Adipose tissue (tissue), 3 donors: ENCODE results near the gene SLAMF7. TPM values are rescaled to one million over a fixed set of nuclear protein-coding genes. Genes with fewer than 3 reads are reported as not detected.
"Not testable (repeated sequence)": the region's sequence is repeated elsewhere in the genome, so short reads cannot be mapped to it uniquely, and the experiment has no call there.

Experiments used
- H3K27ac ChIP-seq: one replicate; pipeline ENCODE4 v1.5.1; 2013; ENCODE audit warnings: low read depth, low read length
- WGBS, 3 donors: extraction: QIAGEN DNeasy Blood & Tissue Kit; methylation state at CpG; one replicate each; pipeline ENCODE4 v1.1.7; 2013; 5-methylcytosine and 5-hydroxymethylcytosine counted together
- polyA plus RNA-seq, 3 donors: library from polyadenylated mRNA; stranded (reverse); fragments of 200-250 nt; gene quantifications; one replicate each; pipeline ENCODE4 v1.2.3, GENCODE V29; 2013
- donor health status: healthy with polysubstance abuse.
- donor health status: Bipolar disorder and iron deficiency.
- donor health status: healthy.

The SLAMF7 gene
- under 1 TPM; 0.34 to 0.65 (median 0.35) TPM for polyA plus RNA-seq

- 54 to 64% (median 64%) methylated on average over 5 of the region's 5 CpGs for WGBS, 3 donors
- H3K27ac ChIP-seq: no peak within 1 kb of the TSS
These were observed at the start of gene SLAMF7 for GRCh38 chr1:160739098-160739511. Gene SLAMF7 (plus strand): TSS chr1:160739247. CDS start chr1:160739302, 55 bp downstream.

GRCh38 chr1:160692390-160692789 is 46.7 kb upstream of the SLAMF7 start:
- H3K27ac ChIP-seq: not testable (repeated sequence)
- WGBS, 3 donors: 81 to 87% (median 81%) methylated on average over 10 of the region's 10 CpGs

- WGBS, 3 donors: 84 to 92% (median 88%) methylated on average over 5 of the region's 5 CpGs
- H3K27ac ChIP-seq: no peak overlapping the region
These were observed 36.9 kb upstream of the SLAMF7 start for GRCh38 chr1:160702100-160702499.

GRCh38 chr1:160704250-160704649 is 34.8 kb upstream of the SLAMF7 start:
- no peak overlapping the region for H3K27ac ChIP-seq
- 47 to 76% (median 61%) methylated on average over 4 of the region's 4 CpGs for WGBS, 3 donors

GRCh38 chr1:160705212-160705621 is 33.8 kb upstream of the SLAMF7 start:
- not testable (repeated sequence) for H3K27ac ChIP-seq
- 50 to 81% (median 53%) methylated on average over 3 of the region's 3 CpGs for WGBS, 3 donors

- H3K27ac ChIP-seq: no peak overlapping the region
These were observed 33.3 kb upstream of the SLAMF7 start for GRCh38 chr1:160705742-160706141.

- H3K27ac ChIP-seq: no peak overlapping the region
- WGBS, 3 donors: 26 to 55% (median 27%) methylated on average over 4 of the region's 4 CpGs
These were observed 32.4 kb upstream of the SLAMF7 start for GRCh38 chr1:160706526-160707235.

GRCh38 chr1:160707236-160708064 is 31.6 kb upstream of the SLAMF7 start:
- H3K27ac ChIP-seq: no peak overlapping the region
- WGBS, 3 donors: 63 to 72% (median 68%) methylated on average over 8 of the region's 8 CpGs

GRCh38 chr1:160708118-160708517 is 30.9 kb upstream of the SLAMF7 start:
- no peak overlapping the region for H3K27ac ChIP-seq

GRCh38 chr1:160708801-160709200 is 30.2 kb upstream of the SLAMF7 start:
- H3K27ac ChIP-seq: no peak overlapping the region
- WGBS, 3 donors: 71 to 80% (median 77%) methylated on average over 4 of the region's 4 CpGs

More at GRCh38 chr1:160708118-160708517, 30.9 kb upstream of the SLAMF7 start:
- WGBS, 3 donors: 50 to 83% (median 62%) methylated on average over 4 of the region's 4 CpGs

- WGBS, 3 donors: 55 to 85% (median 80%) methylated on average over 1 of the region's 1 CpG
- no peak overlapping the region for H3K27ac ChIP-seq
These were observed 29.3 kb upstream of the SLAMF7 start for GRCh38 chr1:160709715-160710114.

- H3K27ac ChIP-seq: no peak overlapping the region
- 59 to 86% (median 60%) methylated on average over 4 of the region's 4 CpGs for WGBS, 3 donors
These were observed 28.4 kb upstream of the SLAMF7 start for GRCh38 chr1:160710517-160711252.

- WGBS, 3 donors: 34 to 48% (median 45%) methylated on average over 2 of the region's 2 CpGs
- H3K27ac ChIP-seq: no peak overlapping the region
These were observed 27.8 kb upstream of the SLAMF7 start for GRCh38 chr1:160711276-160711601.

- H3K27ac ChIP-seq: no peak within 1 kb of the TSS
- WGBS, 3 donors: 29 to 60% (median 31%) methylated on average over 9 of the region's 9 CpGs
These were observed 27.3 kb upstream of the SLAMF7 start, which contains the start of gene CD48 for GRCh38 chr1:160711602-160712311. Gene CD48 (minus strand): TSS chr1:160711822. CDS start chr1:160711763, 59 bp downstream.

GRCh38 chr1:160712525-160713080 is 26.4 kb upstream of the SLAMF7 start:
- H3K27ac ChIP-seq: not testable (repeated sequence)
- WGBS, 3 donors: 44 to 59% (median 47%) methylated on average over 5 of the region's 5 CpGs

- 32 to 41% (median 38%) methylated on average over 1 of the region's 1 CpG for WGBS, 3 donors
- H3K27ac ChIP-seq: no peak overlapping the region
These were observed 25.9 kb upstream of the SLAMF7 start for GRCh38 chr1:160713161-160713560.

GRCh38 chr1:160714034-160714648 is 24.9 kb upstream of the SLAMF7 start:
- H3K27ac ChIP-seq: not testable (repeated sequence)
- 67 to 76% (median 75%) methylated on average over 5 of the region's 5 CpGs for WGBS, 3 donors

GRCh38 chr1:160716013-160716412 is 23.0 kb upstream of the SLAMF7 start:
- H3K27ac ChIP-seq: no peak overlapping the region
- WGBS, 3 donors: 90 to 99% (median 91%) methylated on average over 1 of the region's 1 CpG
